OCI-LY1 (cell line): ENCODE data around the gene ETNK2.

ENCODE experiments used
- EZH2 ChIP-seq: fragments of 200-600 bp; sonication (generic), shearing (Covaris generic); IDR thresholded peaks from 2 replicates; pipeline ENCODE4 v1.8.0; 2017; ENCODE audit warnings: borderline replicate concordance, mixed run types, mild to moderate bottlenecking, antibody characterized with exemption, low read length, moderate library complexity, mixed read lengths
- TF ChIP-seq, protein P1 (sequence below): fragments of 200-600 bp; sonication (generic), shearing (Covaris generic); IDR thresholded peaks from 2 replicates; pipeline ENCODE4 v1.5.1; 2017; ENCODE audit warnings: mild to moderate bottlenecking, antibody characterized with exemption, low read length, moderate library complexity, mixed read lengths

DNA sequence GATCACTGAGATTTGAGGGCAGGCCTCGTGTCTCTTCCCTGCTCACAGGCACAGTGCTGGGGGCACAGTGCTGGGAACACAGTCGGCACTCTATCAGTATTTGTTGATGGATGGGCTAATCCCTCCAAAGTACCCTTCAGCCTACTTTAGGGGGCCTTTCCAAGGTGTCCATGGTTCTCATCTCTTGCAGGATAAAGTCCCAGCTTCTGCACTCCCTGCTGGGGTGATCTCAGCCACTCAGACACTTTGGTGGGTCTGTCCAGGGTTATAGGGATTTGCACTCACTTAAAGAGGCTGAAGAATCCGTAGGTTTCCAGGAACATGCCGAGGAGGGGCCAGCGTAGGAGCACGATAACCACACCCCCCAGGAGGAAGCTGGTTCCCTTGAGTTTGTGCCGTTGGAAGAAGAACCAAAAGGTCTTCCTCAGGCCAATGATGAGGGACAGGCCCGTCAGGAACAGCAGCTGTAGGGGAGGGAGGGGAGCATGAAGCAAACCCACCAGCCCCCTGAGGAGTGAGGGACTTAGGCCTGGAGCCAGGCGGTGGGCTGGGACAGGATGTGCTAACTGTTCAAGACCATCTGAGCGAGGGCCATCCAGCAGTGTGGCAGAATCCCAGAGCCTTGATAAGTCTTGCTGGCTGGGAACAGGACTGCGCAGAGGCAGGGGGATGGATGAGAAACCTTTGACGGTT lies 49.6 kb upstream of the ETNK2 start:
- TF ChIP-seq, protein P1, sequence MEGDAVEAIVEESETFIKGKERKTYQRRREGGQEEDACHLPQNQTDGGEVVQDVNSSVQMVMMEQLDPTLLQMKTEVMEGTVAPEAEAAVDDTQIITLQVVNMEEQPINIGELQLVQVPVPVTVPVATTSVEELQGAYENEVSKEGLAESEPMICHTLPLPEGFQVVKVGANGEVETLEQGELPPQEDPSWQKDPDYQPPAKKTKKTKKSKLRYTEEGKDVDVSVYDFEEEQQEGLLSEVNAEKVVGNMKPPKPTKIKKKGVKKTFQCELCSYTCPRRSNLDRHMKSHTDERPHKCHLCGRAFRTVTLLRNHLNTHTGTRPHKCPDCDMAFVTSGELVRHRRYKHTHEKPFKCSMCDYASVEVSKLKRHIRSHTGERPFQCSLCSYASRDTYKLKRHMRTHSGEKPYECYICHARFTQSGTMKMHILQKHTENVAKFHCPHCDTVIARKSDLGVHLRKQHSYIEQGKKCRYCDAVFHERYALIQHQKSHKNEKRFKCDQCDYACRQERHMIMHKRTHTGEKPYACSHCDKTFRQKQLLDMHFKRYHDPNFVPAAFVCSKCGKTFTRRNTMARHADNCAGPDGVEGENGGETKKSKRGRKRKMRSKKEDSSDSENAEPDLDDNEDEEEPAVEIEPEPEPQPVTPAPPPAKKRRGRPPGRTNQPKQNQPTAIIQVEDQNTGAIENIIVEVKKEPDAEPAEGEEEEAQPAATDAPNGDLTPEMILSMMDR, result no peak
- no peak for TF ChIP-seq EZH2
